Sigmoid colon (tissue), 7 donors: ENCODE data around the gene AGAP6. TPM values are rescaled to one million over a fixed set of nuclear protein-coding genes. Genes with fewer than 3 reads are reported as not detected.
"Not testable (repeated sequence)": the region's sequence is repeated elsewhere in the genome, so short reads cannot be mapped to it uniquely, and the experiment has no call there.

ENCODE experiments used
- DNase-seq: peaks from one replicate; pipeline ENCODE4 v3.0.0-alpha.2; 2019
- H3K27ac ChIP-seq, 4 donors: fragments of 200-600 bp; sonication (generic); one replicate each; pipeline ENCODE4 v1.5.1; 2016 to 2019; ENCODE audit warnings: mild to moderate bottlenecking in 1 of 4
- H3K27me3 ChIP-seq, 3 donors: fragments of 200-600 bp; sonication (generic); one replicate each; pipeline ENCODE4 v1.5.1; 2019; ENCODE audit warnings: mild to moderate bottlenecking in 1 of 3
- H3K36me3 ChIP-seq, 4 donors: fragments of 200-600 bp; sonication (generic); one replicate each; pipeline ENCODE4 v1.5.1; 2016 to 2019
- H3K4me1 ChIP-seq, 4 donors: fragments of 200-600 bp; sonication (generic); one replicate each; pipeline ENCODE4 v1.5.1; 2017 to 2019
- H3K4me3 ChIP-seq, 4 donors: fragments of 200-600 bp; sonication (generic); one replicate each; pipeline ENCODE4 v1.5.1; 2017 to 2019; ENCODE audit warnings: mild to moderate bottlenecking in 2 of 4, moderate library complexity in 1 of 4
- H3K9me3 ChIP-seq, 4 donors: fragments of 200-600 bp in 3 of 4; sonication (generic) in 3 of 4; one replicate each; pipeline versions ENCODE4 v1.5.1 to v1.6.1; 2013 to 2019
- EP300 ChIP-seq, 4 donors: sonication (generic); formaldehyde crosslinking; IDR thresholded peaks; one replicate each; pipeline ENCODE4 v1.6.1; 2017; ENCODE audit warnings: antibody characterized with exemption in 4 of 4
- POLR2A ChIP-seq, 2 donors: fragments of 450-650 bp; IDR thresholded peaks; one replicate each; pipeline ENCODE4 v1.6.1; 2016; ENCODE audit warnings: antibody characterized with exemption in 2 of 2, mild to moderate bottlenecking in 2 of 2, moderate library complexity in 2 of 2
- POLR2AphosphoS5 ChIP-seq, 4 donors: sonication (generic); formaldehyde crosslinking; IDR thresholded peaks; one replicate each; pipeline ENCODE4 v1.6.1; 2017; ENCODE audit warnings: antibody characterized with exemption in 4 of 4
- whole genome bisulfite sequencing, 2 donors: extraction: QIAGEN DNeasy Blood & Tissue Kit; methylation state at CpG; one replicate each; pipeline ENCODE4 v1.1.7; 2013; 5-methylcytosine and 5-hydroxymethylcytosine counted together
- intact Hi-C: fragments of 100-400 bp; cut with DNase I; formaldehyde crosslinking; loops from one replicate; pipeline ENCODE4 v1.15.1; 2023
- polyA plus RNA-seq, 3 donors: library from polyadenylated mRNA; stranded (reverse); fragments of 200-250 nt; gene quantifications; one replicate each; pipeline ENCODE4 v1.2.3, GENCODE V29; 2013
- total RNA-seq, 4 donors: library from RNA; depleted of rRNA; stranded (reverse); fragments of >200 nt; gene quantifications; one replicate each; pipeline ENCODE4 v1.1.0, GENCODE V29; 2016
- donor health status: healthy with polysubstance abuse.
- donor health status: Bipolar disorder and iron deficiency.
- donor health status: healthy.

Gene AGAP6
- total RNA-seq (10 to 100 TPM; 12.8 to 27.1 (median 16.0) TPM), polyA plus RNA-seq (10 to 100 TPM in 1 of 3 donors, 1 to 10 TPM in 2; 1.2 to 11.3 (median 1.8) TPM)

GRCh38 chr10:49988376-49988775 is at the start of gene AGAP6:
Gene AGAP6 (plus strand): TSS chr10:49988406. CDS start chr10:49988716, 310 bp downstream.
- 94 to 95% methylated on average over 16 to 17 of the region's 18 CpGs for WGBS, 2 donors

DNA sequence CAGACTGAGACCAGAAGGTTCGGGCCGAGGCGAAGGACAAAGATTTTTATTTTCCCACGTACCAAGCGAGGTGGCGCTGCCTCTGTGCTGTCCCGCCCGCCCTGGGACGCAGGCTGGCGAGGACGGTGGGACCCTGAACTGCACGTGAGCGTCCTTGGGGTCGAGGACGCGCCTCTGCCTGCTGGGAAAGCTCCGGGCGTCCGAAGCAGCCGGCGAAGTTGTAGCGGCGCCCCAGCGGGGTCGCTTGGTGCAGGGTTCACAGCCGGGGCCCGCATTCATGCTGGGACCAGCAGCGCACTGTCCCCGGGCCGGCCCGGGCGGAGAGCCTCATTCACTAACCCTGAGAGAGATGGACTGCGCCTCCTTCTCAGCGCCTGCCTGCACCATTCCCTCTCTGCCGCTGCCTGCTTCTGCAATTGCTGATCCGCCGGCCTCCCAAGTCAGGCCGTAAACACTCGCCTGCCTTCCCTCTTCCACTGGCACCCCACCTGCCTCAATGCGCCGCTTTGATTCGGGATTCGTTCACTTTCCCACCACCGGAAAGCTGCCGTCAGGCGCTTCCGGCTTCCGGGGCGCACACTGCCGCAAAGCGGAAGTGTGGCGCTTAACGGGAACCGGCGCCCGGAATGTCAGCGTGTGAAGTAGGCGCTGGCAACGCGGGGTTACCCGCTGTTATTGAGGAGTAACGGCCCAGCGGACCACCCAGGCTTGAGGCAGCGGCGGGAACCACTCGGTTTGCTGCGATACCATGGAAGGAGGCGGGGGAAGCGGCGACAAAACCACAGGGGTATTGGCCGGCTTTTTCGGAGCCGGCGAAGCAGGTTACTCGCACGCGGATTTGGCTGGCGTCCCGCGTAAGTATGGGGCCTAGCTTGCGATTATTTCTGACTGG is 46.5 kb upstream of the AGAP6 start, which contains the start of the genes PARG and TIMM23B:
Gene PARG, minus strand, starts transcription at position 581 of the 892 bp plus-strand sequence. Its CDS starts 302 bp downstream, at position 279.
Gene TIMM23B, plus strand, starts transcription at position 607 of the 892 bp plus-strand sequence. Its CDS starts 142 bp downstream, at position 749.
- intact Hi-C loops, H3K36me3 ChIP-seq, H3K27me3 ChIP-seq, H3K9me3 ChIP-seq: not testable (repeated sequence)
- H3K4me3 ChIP-seq: peak within 1 kb of the TSS; percentile 60 to 88 (median 82)
- peak; percentile 82 for DNase-seq
- 0% methylated on average over 81 of the region's 81 CpGs for WGBS, 2 donors
- TF ChIP-seq POLR2AphosphoS5 (IDR thresholded peaks at IDR 0.05): peak; percentile 67 to 86 (median 80)
- peak; percentile 25 to 48 for TF ChIP-seq POLR2A (IDR thresholded peaks at IDR 0.05)
- TF ChIP-seq EP300 (IDR thresholded peaks at IDR 0.05): peak in 1 of 4 donors; percentile 31
- H3K4me1 ChIP-seq: peaks cover 0 to 29% (median 22%) of the 10 kb centered on the region in 4 donors
- H3K27ac ChIP-seq: peak within 1 kb of the TSS; percentile 60 to 80 (median 80)

More at GRCh38 chr10:49988376-49988775, at the start of gene AGAP6:
- H3K27ac ChIP-seq, H3K27me3 ChIP-seq, DNase-seq, H3K4me1 ChIP-seq, H3K36me3 ChIP-seq, H3K9me3 ChIP-seq, intact Hi-C loops, H3K4me3 ChIP-seq: not testable (repeated sequence)

DNA sequence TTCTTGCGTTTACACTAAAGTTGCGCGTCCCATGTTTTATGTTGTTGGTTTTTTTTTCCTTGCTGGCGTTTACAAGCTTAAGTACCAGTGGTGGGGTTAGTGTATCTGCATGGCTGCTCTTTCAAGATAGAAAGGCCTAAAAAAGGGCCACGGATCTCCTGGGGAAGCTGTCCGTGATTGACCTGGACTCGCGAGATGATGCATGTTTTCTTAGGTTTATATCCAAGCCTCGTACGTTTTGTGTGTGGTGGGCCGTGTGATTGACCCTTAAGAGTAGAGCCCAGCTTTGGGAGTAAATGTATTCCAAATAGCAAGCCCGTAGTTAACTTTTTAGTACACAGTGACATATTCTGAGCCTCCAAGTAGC is 45.9 kb upstream of the AGAP6 start:
- WGBS, 2 donors: 0 to 1% methylated on average over 12 of the region's 12 CpGs
- intact Hi-C loops: not testable (repeated sequence)
- H3K27ac ChIP-seq: peak overlapping the region; percentile 60 to 80 (median 80)

GRCh38 chr10:49943607-49944006 is 44.6 kb upstream of the AGAP6 start:
- H3K9me3 ChIP-seq, intact Hi-C loops, H3K4me3 ChIP-seq, H3K27me3 ChIP-seq, DNase-seq, H3K27ac ChIP-seq: not testable (repeated sequence)
- H3K4me1 ChIP-seq: peaks cover 0 to 29% (median 22%) of the 10 kb centered on the region in 4 donors
- H3K36me3 ChIP-seq: peaks cover 0 to 15% (median 2%) of the 10 kb centered on the region in 4 donors
- 84 to 94% methylated on average over 2 of the region's 2 CpGs for WGBS, 2 donors

More for the DNA sequence above, 45.9 kb upstream of the AGAP6 start:
- H3K9me3 ChIP-seq, DNase-seq, H3K36me3 ChIP-seq, H3K27me3 ChIP-seq: not testable (repeated sequence)
- H3K4me3 ChIP-seq: peak overlapping the region; percentile 60 to 88 (median 82)
- H3K4me1 ChIP-seq: peaks cover 0 to 29% (median 22%) of the 10 kb centered on the region in 4 donors

DNA sequence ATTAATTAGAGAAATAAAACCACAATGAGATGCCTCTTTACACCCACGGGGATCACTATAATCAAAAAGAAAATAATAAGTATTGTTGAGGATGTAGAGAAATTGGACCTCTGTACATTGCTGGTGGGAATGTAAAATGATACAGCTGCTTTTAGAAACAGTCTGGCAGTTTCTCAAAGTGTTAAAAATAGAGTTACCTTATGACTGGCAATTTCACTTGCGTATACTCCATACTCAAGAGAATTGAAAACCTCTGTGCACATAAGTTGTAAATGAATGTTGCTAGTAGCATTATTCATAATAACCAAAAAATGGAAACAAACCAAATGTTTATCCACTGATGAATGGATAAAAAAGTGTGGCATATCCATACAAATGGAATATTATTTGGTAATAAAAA is 40.1 kb upstream of the AGAP6 start:
- H3K27me3 ChIP-seq, H3K9me3 ChIP-seq, DNase-seq, H3K27ac ChIP-seq, H3K4me3 ChIP-seq, H3K4me1 ChIP-seq, intact Hi-C loops: not testable (repeated sequence)
- WGBS, 2 donors: 95 to 100% methylated on average over 1 of the region's 2 CpGs
- H3K36me3 ChIP-seq: peaks cover 0 to 20% (median 2%) of the 10 kb centered on the region in 4 donors

GRCh38 chr10:49948737-49949136 is 39.5 kb upstream of the AGAP6 start:
- H3K4me1 ChIP-seq, H3K27ac ChIP-seq, H3K27me3 ChIP-seq, DNase-seq, H3K4me3 ChIP-seq, intact Hi-C loops, H3K9me3 ChIP-seq: not testable (repeated sequence)
- H3K36me3 ChIP-seq: peaks cover 0 to 24% (median 2%) of the 10 kb centered on the region in 4 donors
- 91 to 95% methylated on average over 2 of the region's 2 CpGs for whole genome bisulfite sequencing, 2 donors

GRCh38 chr10:49952006-49952405 is 36.2 kb upstream of the AGAP6 start:
- H3K4me1 ChIP-seq, DNase-seq, H3K9me3 ChIP-seq, H3K27me3 ChIP-seq, H3K4me3 ChIP-seq, H3K27ac ChIP-seq, intact Hi-C loops: not testable (repeated sequence)
- WGBS, 2 donors: 70 to 87% methylated on average over 3 of the region's 3 CpGs
- H3K36me3 ChIP-seq: peaks cover 0 to 33% (median under 1%) of the 10 kb centered on the region in 4 donors

DNA sequence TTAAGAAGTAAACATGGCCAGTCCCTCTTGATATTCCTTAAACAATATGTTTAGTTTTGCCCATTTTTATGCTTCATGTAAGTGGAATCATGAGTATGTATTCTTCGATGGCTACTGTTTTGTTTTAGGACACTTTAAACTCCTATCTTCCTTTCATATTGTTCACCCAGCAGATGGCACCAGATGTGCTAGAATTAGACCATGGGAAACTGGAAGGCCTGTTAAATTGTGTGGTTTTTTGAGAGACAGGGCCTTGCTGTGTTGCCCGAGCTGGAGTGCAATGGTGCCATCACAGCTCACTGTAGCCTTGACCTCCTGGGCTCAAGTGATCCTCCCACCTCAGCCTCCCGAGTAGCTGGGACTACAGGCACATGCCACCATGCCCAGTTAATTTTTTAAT is 35.1 kb upstream of the AGAP6 start:
- H3K27me3 ChIP-seq, H3K9me3 ChIP-seq, H3K27ac ChIP-seq, DNase-seq, intact Hi-C loops, H3K4me1 ChIP-seq, H3K4me3 ChIP-seq: not testable (repeated sequence)
- peaks cover 0 to 35% (median 0%) of the 10 kb centered on the region in 4 donors for H3K36me3 ChIP-seq
- WGBS, 2 donors: 59 to 86% methylated on average over 3 of the region's 3 CpGs

- WGBS, 2 donors: 97% methylated on average over 37 of the region's 37 CpGs
- intact Hi-C loops, H3K4me1 ChIP-seq, H3K36me3 ChIP-seq, DNase-seq, H3K27me3 ChIP-seq, H3K4me3 ChIP-seq, H3K27ac ChIP-seq, H3K9me3 ChIP-seq: not testable (repeated sequence)
Observed at GRCh38 chr10:49970331-49970857, 17.8 kb upstream of the AGAP6 start.

DNA sequence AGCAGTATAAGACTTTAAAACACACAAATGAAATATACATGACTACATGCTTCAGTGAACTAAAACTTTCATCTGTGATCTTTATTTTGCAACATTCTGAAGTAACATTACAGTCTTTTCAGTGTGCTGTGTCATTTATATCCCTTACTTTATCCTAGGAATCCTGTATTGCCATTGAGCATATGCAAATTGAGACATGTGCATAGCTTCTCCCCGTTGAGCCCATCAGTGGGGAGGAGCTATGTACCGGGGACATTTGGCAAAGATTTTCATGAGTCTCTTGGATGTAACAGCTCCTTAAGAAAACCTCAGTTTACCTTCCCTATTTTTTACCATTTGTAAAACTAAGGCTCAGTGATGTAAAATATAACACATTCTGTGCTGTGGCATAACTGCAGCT is 16.7 kb upstream of the AGAP6 start:
- WGBS, 2 donors: 60 to 77% methylated on average over 2 of the region's 2 CpGs
- H3K4me3 ChIP-seq, H3K27ac ChIP-seq, H3K27me3 ChIP-seq, DNase-seq, H3K36me3 ChIP-seq, H3K4me1 ChIP-seq, intact Hi-C loops, H3K9me3 ChIP-seq: not testable (repeated sequence)

- DNase-seq, H3K4me1 ChIP-seq, intact Hi-C loops, H3K27me3 ChIP-seq, H3K9me3 ChIP-seq, H3K36me3 ChIP-seq, H3K4me3 ChIP-seq, H3K27ac ChIP-seq: not testable (repeated sequence)
- WGBS, 2 donors: 74 to 94% methylated on average over 3 of the region's 3 CpGs
Observed at GRCh38 chr10:49972094-49972493, 16.1 kb upstream of the AGAP6 start.

- H3K27me3 ChIP-seq, H3K4me3 ChIP-seq, intact Hi-C loops, H3K27ac ChIP-seq, H3K4me1 ChIP-seq, H3K36me3 ChIP-seq, H3K9me3 ChIP-seq, DNase-seq: not testable (repeated sequence)
- 99 to 100% methylated on average over 3 of the region's 3 CpGs for WGBS, 2 donors
Observed at GRCh38 chr10:49977756-49978155, 10.4 kb upstream of the AGAP6 start.
